GM12891 (cell line): ENCODE results near the gene MSANTD2.

Source experiments
- DNase-seq: peaks from one replicate; pipeline ENCODE4 v3.0.0; 2011; ENCODE audit warnings: low spot score; ENCODE audit not compliant: insufficient read length
- FAIRE-seq: peaks from 2 replicates; lab custom pipeline; 2011; peaks lifted over from hg19 to GRCh38; lab: Jason Lieb, UNC
- PAX5 ChIP-seq: IDR thresholded peaks from 2 replicates; pipeline ENCODE4 v1.6.1; 2011; ENCODE audit warnings: low read length, moderate library complexity, mild to moderate bottlenecking; ENCODE audit not compliant: insufficient read depth, severe bottlenecking
- POLR2A ChIP-seq: IDR thresholded peaks from 2 replicates; pipeline ENCODE4 v1.6.1; 2011; ENCODE audit warnings: low read depth, low read length, control low read depth
- POLR2AphosphoS5 ChIP-seq: IDR thresholded peaks from 2 replicates; pipeline ENCODE4 v1.6.1; 2011; ENCODE audit warnings: low read depth, low read length, control low read depth
- POU2F2 ChIP-seq: IDR thresholded peaks from 2 replicates; pipeline ENCODE4 v1.6.1; 2011; ENCODE audit warnings: low read depth, mild to moderate bottlenecking, control low read depth, low read length, moderate library complexity
- SPI1 ChIP-seq: IDR thresholded peaks from 2 replicates; pipeline ENCODE4 v1.6.1; 2011; ENCODE audit warnings: low read depth, low read length, control low read depth
- TAF1 ChIP-seq: IDR thresholded peaks from 2 replicates; pipeline ENCODE4 v1.6.1; 2011; ENCODE audit warnings: low read depth, low read length, control low read depth

The MSANTD2 gene

DNA sequence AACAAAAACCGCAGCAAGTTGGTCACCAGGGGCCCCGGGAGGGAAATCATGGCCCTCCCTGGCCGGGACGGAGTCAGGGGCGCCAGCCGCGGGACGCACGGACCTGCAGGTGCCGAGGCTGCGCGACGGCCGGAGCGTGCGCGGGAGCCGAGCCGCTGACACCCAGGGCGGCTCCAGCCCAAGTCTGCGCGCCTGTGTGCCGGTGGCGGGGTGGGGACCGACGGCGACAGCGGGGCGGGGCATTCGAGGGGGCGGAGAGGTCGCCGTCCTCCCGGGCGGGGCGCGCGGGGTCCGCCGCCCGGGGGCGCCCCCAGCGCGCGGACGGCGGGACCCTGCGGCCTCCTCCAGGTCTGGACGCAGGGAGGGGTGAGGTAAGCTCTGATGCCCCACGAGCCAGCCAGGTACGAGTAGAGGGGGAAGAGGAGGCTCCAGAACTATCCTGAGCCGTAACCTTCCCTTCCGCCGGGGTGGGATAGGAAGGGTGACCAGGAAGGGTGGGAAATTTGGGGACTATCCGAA is 38.0 kb downstream of the MSANTD2 start, which contains the start of gene ESAM:
Gene ESAM, minus strand, starts transcription at position 186 of the 519 bp plus-strand sequence. Its CDS starts 136 bp downstream, at position 50.
- no peak for TF ChIP-seq TAF1
- TF ChIP-seq POLR2A, result peak; percentile 74
- no peak for TF ChIP-seq PAX5
- peak; percentile 81 for TF ChIP-seq POLR2AphosphoS5
- no peak for TF ChIP-seq SPI1
- TF ChIP-seq POU2F2, result 0 out of 2 replicates have a peak, but pooled peaks have one; percentile 9
- peak; percentile 97 for FAIRE-seq
- DNase-seq, result peak; percentile 84

DNA sequence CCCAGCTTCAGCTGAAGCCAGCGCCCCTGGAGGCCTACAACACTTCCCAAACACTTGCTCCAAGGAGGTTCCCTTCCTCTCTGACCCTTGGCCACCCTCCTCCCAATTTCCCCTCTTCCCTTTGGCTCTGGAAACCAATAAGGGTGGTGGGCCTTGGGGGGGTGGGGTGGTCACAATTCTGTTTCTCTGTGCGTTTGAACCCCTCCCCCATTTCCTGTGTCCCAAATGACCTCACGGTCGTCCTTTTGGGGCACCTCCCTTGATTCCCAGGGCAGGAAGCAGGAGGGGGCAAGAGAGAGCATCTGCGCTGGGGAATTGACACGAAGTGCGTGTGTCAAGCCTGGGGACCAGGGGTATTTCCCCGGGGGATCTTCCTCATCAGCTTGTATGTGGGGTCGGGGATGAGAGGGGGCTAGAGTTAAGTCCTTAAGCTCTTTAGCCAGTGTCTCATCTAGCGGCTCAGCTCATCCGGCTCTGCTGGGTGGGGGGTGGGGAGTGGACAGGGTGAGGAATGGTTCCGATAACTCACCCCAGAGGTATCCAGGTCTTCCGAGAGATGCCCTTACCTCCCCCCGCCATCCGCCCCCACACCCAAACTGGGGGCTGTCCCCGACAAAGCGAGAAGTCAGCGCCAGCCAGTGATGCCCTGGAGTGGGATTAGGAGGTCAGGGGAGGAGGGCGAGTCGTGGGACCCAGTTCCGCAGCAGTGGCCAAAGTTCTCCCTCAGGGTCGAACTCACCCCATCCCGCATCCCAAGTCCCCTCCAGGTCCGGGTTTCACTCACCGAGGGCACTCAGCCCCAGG is 38.7 kb downstream of the MSANTD2 start:
- TF ChIP-seq SPI1, result no peak
- TF ChIP-seq POLR2A, result no peak
- TF ChIP-seq TAF1, result no peak
- TF ChIP-seq POLR2AphosphoS5, result no peak
- TF ChIP-seq PAX5, result no peak
- TF ChIP-seq POU2F2, result no peak
- no peak for DNase-seq
- no peak for FAIRE-seq

DNA sequence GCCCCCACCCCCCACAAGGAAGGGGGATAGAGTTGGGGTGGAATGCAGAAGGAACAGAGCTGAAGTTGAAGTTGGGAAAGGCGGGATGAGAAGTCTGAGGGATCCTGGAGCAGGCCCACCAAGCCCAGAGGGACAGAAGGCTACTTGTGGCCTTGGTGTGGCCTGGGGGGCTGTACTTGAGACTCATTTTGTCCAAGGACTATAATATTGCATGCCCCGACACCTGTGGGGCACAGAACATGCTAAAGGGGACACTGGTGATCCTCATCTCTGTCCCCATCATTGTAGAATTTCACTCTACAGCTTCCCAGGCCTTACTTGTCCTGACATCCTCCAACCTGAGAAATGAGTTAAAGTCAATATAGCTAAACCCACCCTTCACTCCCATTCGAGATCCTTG is 39.4 kb downstream of the MSANTD2 start:
- TF ChIP-seq SPI1, result no peak
- TF ChIP-seq POLR2A, result no peak
- no peak for TF ChIP-seq TAF1
- no peak for TF ChIP-seq POU2F2
- TF ChIP-seq PAX5, result no peak
- no peak for TF ChIP-seq POLR2AphosphoS5
- DNase-seq (no peak), FAIRE-seq (peak; percentile 78)

DNA sequence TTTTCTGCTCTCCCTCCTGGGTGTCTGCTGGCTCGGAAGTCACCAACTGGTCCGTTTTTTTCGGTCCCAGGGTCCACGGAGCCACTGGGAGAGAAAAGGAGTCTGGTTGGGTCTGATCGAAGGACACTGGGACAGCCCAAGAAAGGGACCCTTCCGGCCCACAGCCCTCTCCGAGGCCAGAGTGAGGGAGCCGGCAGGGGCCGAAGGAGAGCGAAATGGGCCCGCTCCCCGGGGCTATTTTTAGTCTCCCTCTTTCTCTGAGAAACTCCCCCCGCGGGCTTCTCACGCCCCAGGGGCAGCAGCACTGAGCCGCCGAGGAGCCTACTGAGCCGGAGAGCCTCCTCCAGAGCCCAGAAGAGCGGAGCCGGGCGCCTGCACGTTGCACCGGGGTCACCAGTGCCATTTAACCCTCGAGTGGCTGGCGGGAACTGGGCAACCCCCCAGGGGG is 40.0 kb downstream of the MSANTD2 start:
- FAIRE-seq, result peak; percentile 47
- peak; percentile 59 for DNase-seq
- TF ChIP-seq SPI1, result no peak
- peak; percentile 13; the same call in 1 of the 2 replicates for TF ChIP-seq POLR2A
- no peak for TF ChIP-seq POLR2AphosphoS5

DNA sequence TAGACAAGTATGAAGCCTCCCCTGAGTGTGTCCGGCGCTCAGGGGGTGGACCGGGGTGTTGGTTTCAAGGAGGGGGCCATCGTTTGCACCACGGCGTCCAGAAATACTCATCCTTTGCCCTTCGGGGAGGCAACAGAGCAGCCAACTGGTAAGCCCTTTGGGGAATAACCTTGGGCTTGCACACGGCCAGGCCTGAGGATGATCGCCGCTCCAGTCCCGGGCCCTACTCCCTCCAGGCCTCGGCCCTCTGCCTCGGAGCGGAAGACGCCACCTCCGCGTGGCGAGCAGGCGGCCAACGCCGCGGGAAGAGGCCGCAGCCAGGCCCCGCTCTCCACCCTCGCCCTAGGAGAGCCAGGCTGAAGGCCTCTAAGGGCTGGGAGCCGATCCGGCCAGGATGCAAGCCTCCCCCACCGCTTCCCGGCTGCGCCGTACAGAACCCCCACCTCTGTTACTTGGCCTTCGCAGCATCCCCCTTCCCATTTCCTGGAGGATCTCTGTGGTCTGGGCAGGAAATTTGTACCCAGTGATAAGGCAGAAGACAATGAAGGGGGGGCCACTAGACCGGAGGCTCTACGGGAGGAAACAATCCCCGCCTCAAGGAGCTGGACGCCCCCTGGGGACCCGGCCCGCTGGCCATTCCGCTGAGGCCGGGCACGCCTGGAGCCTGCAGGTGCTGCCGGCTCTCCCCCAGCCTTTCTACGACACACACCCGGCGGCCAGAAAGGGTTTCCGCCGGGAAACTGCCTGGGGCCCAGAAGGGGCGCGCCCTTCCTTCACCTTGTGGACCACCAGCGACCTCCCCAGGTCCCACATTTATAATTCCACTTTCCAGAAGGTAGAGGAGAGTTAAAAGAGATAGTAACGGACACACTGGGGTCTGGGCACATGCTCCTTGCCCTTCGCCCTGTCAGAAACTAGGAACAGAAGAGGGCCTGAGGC is 40.7 kb downstream of the MSANTD2 start:
- FAIRE-seq, result peak; percentile 50
- no peak for DNase-seq
- no peak for TF ChIP-seq SPI1
- TF ChIP-seq PAX5, result no peak
- no peak for TF ChIP-seq POU2F2
- TF ChIP-seq POLR2A, result no peak
- no peak for TF ChIP-seq TAF1
- no peak for TF ChIP-seq POLR2AphosphoS5

DNA sequence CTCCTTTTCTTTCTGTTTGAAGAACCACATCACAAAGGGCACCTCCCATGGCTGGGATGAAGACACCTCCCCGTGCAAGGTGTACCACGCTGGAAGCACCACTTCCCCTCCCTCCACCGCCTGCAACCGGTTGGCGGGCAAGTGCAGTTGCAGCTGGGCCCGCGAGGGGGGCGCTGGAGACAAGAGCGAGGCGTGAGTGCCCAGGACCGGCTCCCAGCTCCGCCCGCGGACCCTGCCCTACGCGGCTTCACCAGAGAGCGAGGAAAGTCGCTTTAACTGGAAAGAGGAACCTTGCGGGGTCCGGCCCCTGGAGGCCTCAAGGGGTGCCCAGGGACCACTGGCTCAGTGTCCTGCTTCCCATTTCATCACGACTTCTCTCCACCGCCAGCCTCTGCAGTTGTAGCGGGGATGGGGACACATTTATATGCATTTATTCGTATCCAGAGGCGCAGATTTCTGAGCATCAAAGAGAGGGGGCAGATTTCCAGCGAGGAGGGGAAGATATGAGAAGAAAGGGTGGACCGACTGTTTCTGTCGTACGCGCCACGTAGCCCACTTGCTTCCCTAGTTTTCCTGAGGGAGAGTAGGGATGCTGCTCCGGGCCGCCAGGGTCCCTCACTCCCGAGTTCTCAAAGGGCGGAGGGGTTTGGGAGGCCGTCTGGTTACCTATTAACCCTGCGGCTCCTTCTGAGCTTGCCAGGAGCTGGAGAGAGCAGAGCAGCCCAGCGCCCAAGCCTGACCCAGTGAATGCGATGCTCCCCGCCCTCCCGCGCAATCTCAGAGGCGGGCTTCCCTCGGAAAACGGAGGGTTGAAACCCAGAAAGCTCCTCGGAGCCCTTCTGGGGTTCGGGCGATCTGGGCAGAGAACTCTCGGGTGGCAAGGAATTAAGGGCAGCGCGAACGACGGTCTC is 41.6 kb downstream of the MSANTD2 start:
- FAIRE-seq (peak; percentile 96), DNase-seq (peak; percentile 72)
- TF ChIP-seq PAX5, result no peak
- TF ChIP-seq SPI1, result peak; percentile 85
- TF ChIP-seq POU2F2, result peak; percentile 21; the same call in 1 of the 2 replicates

DNA sequence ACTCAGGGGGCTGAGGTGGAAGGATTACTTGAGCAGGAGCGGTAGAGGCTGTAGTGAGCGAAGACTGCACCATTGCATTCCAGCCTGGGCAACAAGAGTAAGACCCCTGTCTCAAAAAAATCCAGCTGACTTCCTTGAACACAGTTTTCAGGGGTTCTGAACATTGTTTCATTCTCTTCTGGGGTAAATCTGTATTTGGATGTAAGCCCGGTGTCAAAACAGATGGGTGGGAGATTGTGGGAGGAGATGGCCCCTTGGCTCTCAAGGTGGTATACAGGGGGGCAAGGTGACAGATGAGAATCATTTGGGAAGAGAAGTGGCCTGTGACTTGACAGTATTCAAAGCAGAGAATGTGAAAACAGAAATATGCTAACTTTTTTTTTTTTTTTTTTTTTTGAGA is 42.9 kb downstream of the MSANTD2 start:
- no peak for TF ChIP-seq TAF1
- no peak for TF ChIP-seq POLR2AphosphoS5
- no peak for TF ChIP-seq PAX5
- FAIRE-seq (no peak), DNase-seq (no peak)

DNA sequence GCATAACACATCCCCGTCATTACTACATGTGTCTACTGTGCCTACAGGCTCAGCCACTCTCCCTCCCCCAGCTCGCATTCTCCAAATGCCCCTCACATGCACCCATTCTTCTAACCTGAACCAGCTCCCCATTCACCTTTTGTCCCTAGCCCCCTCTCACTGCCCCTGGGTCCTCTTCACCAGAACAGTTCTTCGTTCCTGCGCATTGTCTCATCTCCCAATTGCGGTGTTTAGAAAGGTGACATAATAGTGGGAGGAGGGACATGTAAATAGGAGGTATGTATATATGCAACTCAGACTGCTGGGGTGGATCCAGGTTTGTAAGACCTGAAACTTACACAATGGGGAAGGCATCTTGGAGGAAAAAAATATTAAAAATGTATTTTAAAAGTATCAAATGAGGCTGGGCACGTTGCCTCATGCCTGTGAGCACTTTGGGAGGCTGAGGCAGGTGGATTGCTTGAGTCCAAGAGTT is 43.4 kb downstream of the MSANTD2 start:
- DNase-seq (no peak), FAIRE-seq (no peak)
- no peak for TF ChIP-seq TAF1

DNA sequence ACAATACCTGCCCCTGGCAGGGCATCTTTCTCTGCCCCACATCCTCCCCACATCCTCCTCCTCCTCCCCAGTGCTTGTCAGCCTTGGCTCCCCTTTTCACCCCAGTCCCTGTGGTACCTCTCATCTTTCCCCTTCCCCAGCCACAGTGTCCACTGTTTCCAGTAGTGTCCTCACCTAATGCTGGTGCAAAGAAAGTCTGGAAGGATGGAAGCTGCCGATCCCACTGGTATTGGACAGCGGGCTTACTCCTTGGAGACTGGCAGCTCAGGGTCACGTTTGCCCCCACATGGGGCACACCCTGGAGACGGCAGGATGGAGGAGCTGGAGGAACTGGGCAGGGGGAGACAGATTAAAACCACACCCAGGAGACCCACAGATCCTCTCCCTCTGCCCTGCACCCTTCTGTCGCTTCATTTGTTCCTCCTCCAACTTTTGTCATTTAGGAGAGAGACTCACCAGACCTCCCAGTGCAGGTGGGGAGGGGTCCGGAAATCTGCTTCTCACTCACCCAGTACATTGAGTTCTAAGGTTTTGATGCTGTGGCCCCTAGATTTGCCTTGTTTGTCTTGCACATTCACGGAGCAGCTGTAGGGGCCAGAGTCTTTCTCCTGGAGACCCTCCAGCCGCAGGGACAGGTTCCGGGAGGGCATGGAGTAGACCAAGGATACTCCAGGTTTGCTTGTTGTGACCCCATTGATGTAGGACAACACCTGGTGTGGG is 44.0 kb downstream of the MSANTD2 start:
- FAIRE-seq (peak; percentile 63), DNase-seq (no peak)
- TF ChIP-seq POLR2A (no peak), TAF1 (no peak), POU2F2 (no peak), PAX5 (no peak), POLR2AphosphoS5 (no peak), SPI1 (no peak)
